GM12874 (cell line): ENCODE results near the gene ITLN1.

Experiments used
- CTCF ChIP-seq: IDR thresholded peaks from 2 replicates; pipeline ENCODE4 v1.5.1; 2011; ENCODE audit warnings: low read depth, mild to moderate bottlenecking, control low read depth, low read length, moderate library complexity; ENCODE audit not compliant: insufficient read depth

The ITLN1 gene

GRCh38 chr1:160885042-160885441 is at the start of gene ITLN1:
Gene ITLN1 (minus strand): TSS chr1:160885180. CDS start chr1:160884877, 303 bp downstream.
- TF ChIP-seq CTCF = no peak

DNA sequence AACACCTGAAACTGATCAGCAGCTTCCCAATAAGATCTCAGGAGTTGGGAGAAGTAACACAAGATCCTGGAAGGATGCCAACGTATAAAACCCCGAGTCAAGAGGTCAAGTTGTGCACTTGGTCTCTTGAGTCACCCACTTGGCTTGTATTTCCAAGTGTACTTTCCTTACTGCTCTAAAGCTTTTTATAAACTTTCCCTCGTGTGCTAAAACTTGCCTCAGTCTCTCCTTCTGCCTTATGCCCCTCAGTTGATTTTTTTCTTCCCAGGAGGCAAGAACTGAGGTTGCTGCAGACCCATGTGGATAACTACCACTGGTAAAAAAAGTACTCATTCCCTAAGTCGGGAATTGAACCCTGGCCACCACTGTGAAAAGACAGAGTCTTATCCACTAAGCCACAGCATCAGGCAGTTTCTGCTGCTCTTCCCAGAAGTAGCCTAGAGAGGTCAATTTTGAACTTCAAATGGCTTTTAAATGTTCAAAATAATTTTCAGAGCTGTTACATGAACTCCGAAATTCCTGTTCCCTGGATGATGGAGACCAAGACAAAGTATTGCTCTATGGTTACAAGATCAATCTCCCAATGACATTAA is 40.8 kb upstream of the ITLN1 start:
- TF ChIP-seq CTCF = no peak

GRCh38 chr1:160924791-160925651 is 40.0 kb upstream of the ITLN1 start:
- no peak for TF ChIP-seq CTCF

DNA sequence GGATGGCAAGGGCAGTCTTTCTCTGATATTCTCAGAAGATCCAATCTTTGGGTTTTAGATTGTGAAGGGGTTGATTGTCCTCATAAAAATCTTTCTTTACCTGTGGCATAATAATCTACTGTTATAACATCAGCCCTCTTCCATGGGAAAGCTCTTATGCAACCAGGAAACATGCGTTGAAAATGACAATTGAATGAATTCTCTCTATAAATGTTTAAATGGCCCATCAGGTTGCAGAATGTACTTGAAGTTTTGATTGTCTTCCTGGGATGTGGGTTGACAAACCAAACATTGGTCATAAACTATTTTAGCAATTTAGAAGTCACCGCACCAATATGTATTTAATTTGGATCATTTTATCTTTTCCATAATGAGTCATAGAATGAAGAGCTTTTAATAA is 31.7 kb upstream of the ITLN1 start:
- TF ChIP-seq CTCF = no peak

GRCh38 chr1:160911925-160912324 is 26.9 kb upstream of the ITLN1 start:
- TF ChIP-seq CTCF = no peak

GRCh38 chr1:160911441-160911840 is 26.5 kb upstream of the ITLN1 start:
- TF ChIP-seq CTCF = no peak

DNA sequence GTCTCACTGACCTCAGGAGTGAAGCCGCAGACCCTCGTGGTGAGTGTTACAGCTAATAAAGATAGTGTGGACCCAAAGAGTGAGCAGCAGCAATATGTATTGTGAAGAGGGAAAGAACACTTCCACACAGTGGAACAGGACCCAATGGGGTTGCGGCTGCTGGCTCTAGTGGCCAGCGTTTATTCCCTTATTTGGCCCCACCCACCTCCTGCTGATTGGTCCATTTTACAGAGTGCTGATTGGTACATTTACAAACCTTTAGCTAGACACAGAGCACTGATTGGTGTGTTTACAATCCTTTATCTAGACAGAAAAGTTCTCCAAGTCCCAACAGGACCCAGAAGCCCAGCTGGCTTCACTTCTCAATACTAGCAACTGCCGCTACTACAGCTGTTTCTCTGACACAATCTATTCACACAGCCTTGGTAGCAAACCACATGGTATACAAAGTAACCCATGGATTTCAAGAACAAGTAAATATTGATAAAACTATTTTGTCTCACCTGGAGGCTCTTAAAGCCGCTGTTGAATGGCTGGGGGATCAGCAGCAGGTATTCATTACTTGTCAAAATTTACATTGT is 25.3 kb upstream of the ITLN1 start:
- no peak for TF ChIP-seq CTCF
